Stomach (tissue), 9 donors: ENCODE measurements around the gene SLC38A1. TPM values are rescaled to one million over a fixed set of nuclear protein-coding genes. Genes with fewer than 3 reads are reported as not detected.

Source experiments
- DNase-seq, 2 donors: peaks; one replicate each; pipeline versions ENCODE4 v3.0.0 to v3.0.0-alpha.2; 2013 to 2019
- H3K27ac ChIP-seq, 5 donors: fragments of 200-600 bp in 4 of 5; sonication (generic) in 4 of 5; one replicate each; pipeline ENCODE4 v1.5.1; 2013 to 2019; ENCODE audit warnings: mild to moderate bottlenecking in 1 of 5, moderate library complexity in 1 of 5
- H3K27me3 ChIP-seq, 3 donors: fragments of 200-600 bp; sonication (generic); one replicate each; pipeline ENCODE4 v1.5.1; 2017 to 2019; ENCODE audit warnings: mixed run types in 1 of 3
- H3K36me3 ChIP-seq, 4 donors: fragments of 200-600 bp; sonication (generic); 1 replicate in 3 of 4; 2 replicates in 1 of 4; pipeline ENCODE4 v1.5.1; 2016 to 2019
- H3K4me1 ChIP-seq, 4 donors: fragments of 200-600 bp; sonication (generic); one replicate each; pipeline ENCODE4 v1.5.1; 2016 to 2019
- H3K4me3 ChIP-seq, 4 donors: fragments of 200-600 bp; sonication (generic) in 3 of 4; one replicate each; pipeline ENCODE4 v1.5.1; 2016 to 2019; ENCODE audit warnings: mild to moderate bottlenecking in 1 of 4
- H3K9me3 ChIP-seq, 4 donors: fragments of 200-600 bp; sonication (generic); one replicate each; pipeline ENCODE4 v1.5.1; 2016 to 2019
- CTCF ChIP-seq, 7 experiments: fragments of 450-650 bp in 4 of 7; fragments of 200-600 bp in 3 of 7; sonication (generic) in 3 of 7; IDR thresholded peaks; one replicate each; pipeline ENCODE4 v1.5.1; 2016 to 2019; ENCODE audit warnings: antibody characterized with exemption in 7 of 7, control low read depth in 2 of 7, mild to moderate bottlenecking in 1 of 7
- EP300 ChIP-seq: sonication (generic); formaldehyde crosslinking; IDR thresholded peaks from one replicate; pipeline ENCODE4 v1.6.1; 2017; ENCODE audit warnings: antibody characterized with exemption
- POLR2A ChIP-seq, 4 donors: fragments of 450-650 bp; IDR thresholded peaks; one replicate each; pipeline ENCODE4 v1.6.1; 2016; ENCODE audit warnings: antibody characterized with exemption in 4 of 4, control low read depth in 2 of 4, mild to moderate bottlenecking in 1 of 4, moderate library complexity in 1 of 4
- POLR2AphosphoS5 ChIP-seq, 3 donors: sonication (generic); formaldehyde crosslinking; IDR thresholded peaks; one replicate each; pipeline ENCODE4 v1.6.1; 2016; ENCODE audit warnings: antibody characterized with exemption in 3 of 3
- WGBS, 5 donors: extraction: QIAGEN DNeasy Blood & Tissue Kit in 3 of 5; methylation state at CpG; one replicate each; pipeline versions ENCODE4 v1.1.5 to v1.1.7; 2013 to 2018; 5-methylcytosine and 5-hydroxymethylcytosine counted together
- intact Hi-C: fragments of 100-400 bp; cut with DNase I; formaldehyde crosslinking; loops from one replicate; pipeline ENCODE4 v1.15.1; 2023; ENCODE audit warnings: low total_unique reads
- polyA plus RNA-seq, 3 donors: library from polyadenylated mRNA; stranded (reverse); fragments of 200-250 nt; gene quantifications; one replicate each; pipeline ENCODE4 v1.2.3, GENCODE V29; 2013
- total RNA-seq, 5 donors: library from RNA; depleted of rRNA; stranded (reverse); fragments of >200 nt; gene quantifications; one replicate each; pipeline versions ENCODE4 v1.1.0 to v1.2.3, GENCODE V29; 2014 to 2016
- donor health status: healthy with polysubstance abuse.
- donor health status: Bipolar disorder and iron deficiency.
- donor health status: healthy.

The SLC38A1 gene
- total and polyA plus RNA-seq, 8 donors: 3.2 to 164 (median 51.6) TPM

GRCh38 chr12:46177025-46177424, 91.8 kb downstream of the SLC38A1 start:
- TF ChIP-seq POLR2A (IDR thresholded peaks at IDR 0.05) (no peak), POLR2AphosphoS5 (IDR thresholded peaks at IDR 0.05) (no peak), CTCF (IDR thresholded peaks at IDR 0.05) (no peak), EP300 (no peak)
- Histone ChIP-seq H3K36me3 (no peaks in the 10 kb centered on the region), H3K27me3 (no peaks in the 10 kb centered on the region), H3K4me1 (no peaks in the 10 kb centered on the region), H3K4me3 (no peak overlapping the region), H3K27ac (no peak overlapping the region), H3K9me3 (no peaks in the 10 kb centered on the region)
- no peak for DNase-seq
- WGBS, 5 donors: 80 to 93% (median 86%) methylated on average over 3 of the region's 3 CpGs
- intact Hi-C loops: no loop called here

- Histone ChIP-seq H3K27me3 (no peaks in the 10 kb centered on the region), H3K27ac (no peak overlapping the region), H3K4me1 (no peaks in the 10 kb centered on the region), H3K36me3 (no peaks in the 10 kb centered on the region), H3K9me3 (no peaks in the 10 kb centered on the region), H3K4me3 (no peak overlapping the region)
- intact Hi-C loops: no loop called here
- DNase-seq: no peak
- no peak for TF ChIP-seq POLR2AphosphoS5 (IDR thresholded peaks at IDR 0.05)
- no peak for TF ChIP-seq EP300
- WGBS, 5 donors: 85 to 90% (median 87%) methylated on average over 8 of the region's 8 CpGs
These were observed 93.9 kb downstream of the SLC38A1 start for GRCh38 chr12:46174919-46175318.

- 66 to 88% (median 78%) methylated on average over 12 of the region's 12 CpGs for WGBS, 5 donors
- intact Hi-C loops: no loop called here
- H3K36me3 ChIP-seq: no peaks in the 10 kb centered on the region
- H3K4me1 ChIP-seq: no peaks in the 10 kb centered on the region
- no peaks in the 10 kb centered on the region for H3K9me3 ChIP-seq
- H3K4me3 ChIP-seq: no peak overlapping the region
- DNase-seq: no peak
- TF ChIP-seq POLR2AphosphoS5 (IDR thresholded peaks at IDR 0.05) (no peak), CTCF (IDR thresholded peaks at IDR 0.05) (no peak), EP300 (no peak), POLR2A (IDR thresholded peaks at IDR 0.05) (no peak)
- no peak overlapping the region for H3K27ac ChIP-seq
- no peaks in the 10 kb centered on the region for H3K27me3 ChIP-seq
These were observed 94.7 kb downstream of the SLC38A1 start for GRCh38 chr12:46174061-46174662.

GRCh38 chr12:46168426-46168825, 100.4 kb downstream of the SLC38A1 start:
- H3K27ac ChIP-seq: no peak overlapping the region
- H3K4me1 ChIP-seq: no peaks in the 10 kb centered on the region
- H3K4me3 ChIP-seq: no peak overlapping the region
- no peaks in the 10 kb centered on the region for H3K36me3 ChIP-seq
- no peaks in the 10 kb centered on the region for H3K9me3 ChIP-seq
- intact Hi-C loops: no loop called here
- no peak for DNase-seq
- TF ChIP-seq EP300 (no peak), POLR2AphosphoS5 (IDR thresholded peaks at IDR 0.05) (no peak), POLR2A (IDR thresholded peaks at IDR 0.05) (no peak), CTCF (IDR thresholded peaks at IDR 0.05) (no peak)
- no peaks in the 10 kb centered on the region for H3K27me3 ChIP-seq

- no peaks in the 10 kb centered on the region for H3K9me3 ChIP-seq
- H3K4me3 ChIP-seq: no peak overlapping the region
- no peak overlapping the region for H3K27ac ChIP-seq
- TF ChIP-seq POLR2AphosphoS5 (IDR thresholded peaks at IDR 0.05) (no peak), EP300 (no peak), CTCF (IDR thresholded peaks at IDR 0.05) (no peak), POLR2A (IDR thresholded peaks at IDR 0.05) (no peak)
- intact Hi-C loops: no loop called here
- no peak for DNase-seq
- no peaks in the 10 kb centered on the region for H3K27me3 ChIP-seq
- H3K4me1 ChIP-seq: no peaks in the 10 kb centered on the region
- no peaks in the 10 kb centered on the region for H3K36me3 ChIP-seq
- 88 to 97% (median 93%) methylated on average over 2 of the region's 2 CpGs for WGBS, 5 donors
These were observed 101.4 kb downstream of the SLC38A1 start for GRCh38 chr12:46167412-46167811.
